ENCODE data around the gene LRRIQ1.

LRRIQ1 gene

GRCh38 chr12:85058339-85058738, 22.2 kb downstream of the LRRIQ1 start:
- DNase-seq: no peak

DNA sequence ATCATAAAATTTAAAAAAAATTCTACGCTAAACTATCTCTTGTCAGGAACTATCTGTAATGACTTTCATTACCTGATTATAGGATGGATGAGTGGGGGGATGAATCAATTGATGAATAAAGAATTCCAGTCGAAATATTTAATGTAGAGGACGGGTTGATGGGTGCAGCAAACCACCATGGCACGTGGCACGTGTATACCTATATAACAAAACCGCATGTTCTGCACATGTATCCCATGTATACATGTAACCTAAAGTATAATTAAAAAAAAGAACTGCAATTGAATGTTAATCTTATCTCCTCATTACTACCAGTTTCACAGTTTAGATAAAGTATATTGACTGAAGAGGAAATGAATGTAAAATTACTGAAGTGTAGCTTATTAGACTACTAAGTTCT, 23.4 kb downstream of the LRRIQ1 start:
- no peak for DNase-seq

DNA sequence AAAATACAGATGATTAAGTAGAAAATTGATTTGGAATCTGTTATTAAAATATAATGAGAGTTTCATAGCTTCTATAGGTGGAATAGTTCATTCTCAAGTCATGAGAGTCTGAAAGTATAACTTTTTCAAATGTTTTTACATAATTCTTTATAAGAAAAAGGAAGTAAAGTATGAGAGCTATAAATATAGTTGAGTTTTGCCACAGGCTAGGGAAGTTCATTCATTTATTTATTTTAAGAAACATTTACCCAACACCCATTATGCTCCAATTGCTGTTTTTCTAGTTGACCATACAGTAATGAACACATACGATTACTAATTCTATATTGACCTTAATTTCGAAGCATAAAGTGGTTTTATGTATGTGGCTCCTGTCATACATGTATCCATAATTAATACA, 24.8 kb downstream of the LRRIQ1 start:
- no peak for DNase-seq

GRCh38 chr12:85065837-85066482, 29.8 kb downstream of the LRRIQ1 start:
- no peak for DNase-seq

DNA sequence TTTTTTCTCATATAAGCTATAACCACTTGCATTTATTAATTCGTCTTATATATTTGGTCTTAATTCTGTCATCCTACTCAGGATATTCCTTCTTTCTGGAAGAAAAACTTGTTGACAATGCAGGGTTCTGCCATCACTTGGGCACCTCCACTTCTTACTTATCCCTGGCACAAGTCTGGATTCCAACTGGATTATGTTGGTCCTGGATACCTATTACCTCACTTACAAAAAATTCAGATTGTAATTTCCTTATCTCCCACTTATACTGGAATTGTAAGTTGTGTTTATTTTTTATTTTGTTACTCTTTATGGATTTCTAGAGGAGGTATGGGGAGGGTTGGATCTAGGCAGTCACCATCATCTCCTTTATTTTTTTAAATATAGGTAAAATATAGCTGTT, 36.7 kb downstream of the LRRIQ1 start:
- DNase-seq: no peak

DNA sequence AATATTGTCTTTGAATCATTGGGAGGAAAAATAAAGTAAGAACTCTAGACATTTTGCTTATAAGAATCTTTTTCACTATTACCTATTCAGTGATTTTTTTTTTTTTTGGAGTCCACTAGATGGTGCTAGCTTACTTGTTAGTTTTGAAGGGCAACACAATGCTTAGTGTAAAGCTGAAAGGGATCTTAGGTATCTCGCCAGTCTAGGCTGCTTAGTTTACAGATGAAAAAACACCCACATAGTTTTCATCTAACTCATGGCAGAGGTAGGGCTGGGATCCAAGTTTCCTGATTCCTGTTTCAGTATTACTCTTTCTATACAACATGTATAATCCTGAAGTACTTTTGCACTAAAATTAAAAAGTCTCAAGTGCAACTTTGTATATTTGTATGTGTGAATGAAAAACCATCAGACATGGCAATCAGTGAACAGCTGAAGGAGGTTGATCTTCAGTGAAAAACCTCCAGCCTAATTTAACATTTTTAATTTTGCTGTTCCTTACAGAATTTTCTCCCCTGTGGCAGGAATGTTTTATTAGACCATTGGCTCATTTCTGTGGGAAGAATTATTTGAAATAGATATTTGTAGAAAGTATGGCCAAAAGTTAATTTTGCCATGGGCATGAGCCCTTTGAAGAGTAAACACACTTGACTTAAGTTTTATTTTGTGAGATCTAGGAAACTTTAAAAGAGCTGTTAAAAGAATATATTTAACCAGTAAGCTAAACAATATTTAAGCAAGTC, 40.7 kb downstream of the LRRIQ1 start:
- DNase-seq: peak; percentile 62

GRCh38 chr12:85085066-85085465, 48.9 kb downstream of the LRRIQ1 start:
- DNase-seq: no peak

DNA sequence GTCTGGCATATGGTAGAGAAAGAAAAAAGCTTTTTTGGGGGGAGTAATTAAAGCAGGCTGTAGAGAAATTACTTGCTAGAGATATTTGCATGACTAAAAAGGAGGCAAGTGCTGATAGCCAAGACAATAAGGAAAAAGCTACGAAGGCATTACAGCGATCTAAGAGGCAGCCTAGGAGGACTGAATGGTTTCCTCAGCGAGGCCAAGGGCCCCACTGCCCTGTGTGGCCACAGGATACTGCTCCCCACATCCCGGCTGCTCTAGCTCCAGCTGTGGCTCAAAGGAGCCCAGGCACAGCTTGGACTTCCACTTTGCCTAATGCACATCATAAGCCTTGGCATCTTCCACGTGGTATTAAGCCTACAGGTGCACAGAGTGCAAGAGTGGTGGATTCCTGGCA, 53.6 kb downstream of the LRRIQ1 start:
- no peak for DNase-seq

DNA sequence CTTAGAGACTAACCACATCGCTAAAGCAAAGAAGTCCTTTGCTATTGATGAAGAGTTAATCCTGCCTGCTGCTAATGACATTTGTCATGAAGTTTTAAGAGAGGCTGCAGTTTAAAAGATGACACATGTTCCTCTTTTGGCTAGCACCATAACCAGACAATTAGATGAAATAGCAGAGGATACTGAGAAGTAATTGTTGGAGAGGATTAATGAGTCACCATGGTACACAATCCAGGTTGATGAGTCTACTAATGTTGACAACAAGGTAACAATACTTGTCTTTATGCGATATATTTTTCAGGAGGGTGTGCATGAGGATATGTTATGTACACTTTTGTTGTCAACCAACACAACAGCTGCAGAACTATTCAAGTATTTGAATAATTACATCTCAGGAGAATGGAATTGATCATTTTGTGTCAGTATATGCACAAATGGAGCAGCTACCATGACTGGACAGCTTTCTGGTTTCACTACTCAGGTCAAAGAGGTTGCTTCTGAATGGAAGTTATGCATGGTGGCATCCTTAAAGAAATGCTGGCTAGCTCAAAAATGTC, 56.7 kb downstream of the LRRIQ1 start:
- no peak for DNase-seq

GRCh38 chr12:85095501-85095900, 59.4 kb downstream of the LRRIQ1 start:
- no peak for DNase-seq

DNA sequence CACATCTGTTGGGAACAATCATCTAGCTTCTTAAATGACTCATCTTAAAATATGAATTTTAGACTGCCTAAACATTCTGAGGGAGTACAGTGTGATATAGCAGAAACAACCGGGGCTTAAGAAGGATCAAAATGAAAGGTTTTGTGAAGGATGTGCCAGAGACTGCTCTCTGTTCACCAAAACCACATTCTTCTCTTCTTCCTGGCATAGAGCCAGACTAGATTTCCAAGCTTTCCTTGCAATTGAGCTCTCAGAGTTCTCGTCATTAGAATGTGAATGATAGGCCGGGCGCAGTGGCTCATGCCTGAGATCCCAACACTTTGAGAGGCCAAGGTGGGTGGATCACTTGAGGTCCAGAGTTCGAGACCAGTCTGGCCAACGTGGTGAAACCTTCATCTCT, 94.5 kb downstream of the LRRIQ1 start:
- DNase-seq: no peak

- DNase-seq: no peak
Measured at GRCh38 chr12:85138833-85139232, 102.7 kb downstream of the LRRIQ1 start.

DNA sequence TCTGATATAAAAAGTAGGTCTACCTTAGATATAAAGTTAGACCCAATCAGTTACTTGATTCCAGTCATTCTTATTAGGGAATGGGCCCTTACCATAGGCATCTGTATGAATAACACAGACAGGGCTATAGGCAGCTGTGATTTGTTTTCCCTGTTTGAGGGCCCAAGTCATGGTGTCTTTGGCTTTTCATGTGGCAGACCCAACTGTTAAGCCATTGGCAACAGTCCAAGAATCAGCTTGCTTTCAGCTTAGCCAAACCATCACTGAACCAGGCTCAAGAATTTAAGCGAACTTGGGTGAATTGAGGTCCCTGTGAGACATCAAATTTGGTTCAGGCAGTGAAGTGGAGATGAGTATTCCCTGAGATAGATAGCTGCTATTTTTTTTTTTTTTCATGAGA, 111.2 kb downstream of the LRRIQ1 start:
- peak; percentile 3 for DNase-seq

DNA sequence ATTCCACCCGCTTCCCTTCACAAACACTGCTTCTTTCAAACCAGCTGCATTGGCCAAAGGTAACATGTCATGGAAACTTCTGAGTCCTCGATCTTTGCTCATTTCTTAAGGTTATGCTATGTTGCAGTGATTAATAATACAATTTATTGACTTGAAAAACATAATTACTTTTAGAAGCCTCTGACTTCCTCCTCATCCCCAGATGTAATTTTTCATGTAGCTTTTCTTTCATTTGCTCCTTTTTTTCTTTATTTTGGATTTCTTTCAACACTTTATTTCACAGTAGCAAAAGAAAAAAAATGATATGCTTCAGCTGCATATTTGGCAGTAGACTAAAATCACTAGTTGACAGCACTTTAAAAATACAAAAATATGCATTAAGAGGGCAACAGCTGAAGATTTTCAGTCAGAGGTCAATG, 116.2 kb downstream of the LRRIQ1 start:
- DNase-seq: no peak

- DNase-seq: peak; percentile 15
Measured at GRCh38 chr12:85155791-85156190, 119.6 kb downstream of the LRRIQ1 start.

- DNase-seq: no peak
Measured at GRCh38 chr12:85156569-85156968, 120.4 kb downstream of the LRRIQ1 start.

DNA sequence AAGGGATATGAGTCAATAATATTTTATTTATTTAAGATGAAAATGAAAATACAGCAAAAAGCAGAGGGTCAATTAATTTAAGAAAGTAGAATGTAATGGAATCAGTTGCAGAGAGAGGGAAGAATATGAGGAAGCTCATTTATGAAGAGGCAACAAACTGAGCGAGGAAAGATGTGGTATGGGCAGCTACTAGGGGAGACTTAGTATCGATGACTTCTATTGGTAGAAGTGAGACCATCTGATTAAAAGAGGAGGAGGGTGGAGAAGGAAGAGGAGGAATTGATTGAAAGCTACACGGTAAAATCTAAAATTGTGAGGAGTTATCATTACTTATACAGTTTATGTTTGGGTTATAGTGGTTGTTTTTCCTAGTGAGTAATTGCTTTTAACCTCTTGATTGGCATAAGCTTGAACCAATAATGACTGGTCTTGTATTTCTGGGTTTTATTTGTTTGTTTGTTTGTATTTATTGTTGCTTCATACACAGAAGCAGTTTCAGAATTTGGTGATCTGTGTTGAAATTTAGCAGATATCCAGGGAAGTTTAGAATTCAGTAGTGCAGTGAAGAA, 121.0 kb downstream of the LRRIQ1 start:
- DNase-seq: no peak

DNA sequence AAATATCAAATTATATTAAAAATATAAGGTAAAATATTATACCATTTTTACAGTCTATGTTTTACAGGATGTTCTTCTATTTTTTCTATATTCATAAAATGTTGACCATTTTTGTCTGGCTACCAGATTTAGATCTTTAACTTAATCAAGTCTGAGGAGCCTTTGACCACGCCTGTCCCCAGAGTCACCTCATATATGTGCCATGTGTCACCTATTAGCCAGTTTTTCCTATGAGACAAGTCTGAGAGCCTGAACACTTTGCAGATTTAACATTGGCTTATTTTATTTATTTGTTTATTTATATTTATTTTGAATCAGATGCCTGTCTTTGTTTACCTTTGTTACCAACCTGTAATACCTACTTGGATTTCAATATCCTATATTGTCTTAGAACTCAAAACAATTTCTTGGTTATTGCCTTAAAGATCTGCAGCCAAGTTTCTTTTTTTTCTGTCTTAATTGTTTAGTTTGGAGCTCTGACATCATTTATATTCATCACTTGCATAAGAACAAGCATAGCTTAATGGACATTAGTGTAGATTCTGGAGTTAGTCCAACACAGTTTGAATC, 127.7 kb downstream of the LRRIQ1 start:
- no peak for DNase-seq

DNA sequence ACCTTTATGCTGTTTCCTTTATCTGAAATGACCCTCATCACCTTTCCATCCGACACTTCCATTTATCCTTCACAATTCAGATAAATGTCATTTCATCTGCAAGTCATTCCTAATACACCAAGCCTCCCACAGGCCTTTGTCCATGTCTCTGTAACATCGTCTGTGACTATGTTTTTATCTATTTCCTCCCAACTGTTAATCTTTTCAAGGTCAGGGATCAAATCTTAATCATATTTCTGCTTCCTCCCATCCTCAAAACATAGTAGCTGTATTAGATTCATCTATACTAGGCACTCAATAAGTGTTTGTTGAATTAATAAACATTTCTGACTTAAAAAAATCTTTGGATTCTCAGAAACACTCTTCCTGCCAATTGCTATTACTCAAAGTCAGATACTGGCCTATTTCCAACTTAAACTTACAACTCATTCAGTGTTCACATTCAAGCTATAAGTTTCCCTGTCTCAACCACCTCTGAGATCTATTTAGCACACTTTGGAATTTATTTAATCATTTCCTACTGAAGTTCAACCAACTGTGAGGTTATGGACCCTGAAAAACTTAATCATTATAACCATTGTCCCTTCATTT, 143.6 kb downstream of the LRRIQ1 start:
- no peak for DNase-seq

- DNase-seq: no peak
Measured at GRCh38 chr12:85182699-85183098, 146.5 kb downstream of the LRRIQ1 start.

GRCh38 chr12:85183855-85184254, 147.7 kb downstream of the LRRIQ1 start:
- no peak for DNase-seq

GRCh38 chr12:85186236-85186635, 150.1 kb downstream of the LRRIQ1 start:
- no peak for DNase-seq

DNA sequence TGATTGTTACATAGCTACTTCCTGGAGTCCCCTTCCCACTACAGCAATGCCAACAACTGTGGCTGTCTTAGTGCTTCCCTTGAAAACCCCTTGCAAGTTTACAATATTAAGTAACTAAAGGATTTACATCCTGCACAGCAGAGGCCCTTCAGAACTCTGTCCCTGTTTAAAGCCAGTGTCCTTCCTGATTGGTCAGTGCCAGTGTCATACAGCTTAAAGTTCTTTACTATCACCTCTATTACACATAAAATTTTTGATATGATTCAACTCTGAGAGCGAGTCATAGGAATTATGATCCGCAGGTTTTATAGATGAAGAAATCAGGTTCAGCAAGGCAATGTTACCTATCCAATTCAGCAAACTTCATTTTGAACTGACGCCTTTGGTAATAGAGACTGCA, 152.5 kb downstream of the LRRIQ1 start:
- DNase-seq: no peak
